AG09309 (cell line): ENCODE measurements around the gene INCENP.

ENCODE experiments used
- DNase-seq: peaks from one replicate; pipeline ENCODE4 v3.0.0-alpha.2; 2010; ENCODE audit warnings: low read depth
- H3K4me3 ChIP-seq: 2 replicates; pipeline ENCODE4 v1.5.1; 2011; ENCODE audit warnings: mild to moderate bottlenecking, low read depth, low read length, moderate library complexity; ENCODE audit not compliant: control insufficient read depth
- CTCF ChIP-seq: IDR thresholded peaks from 2 replicates; pipeline ENCODE4 v1.5.1; 2011; ENCODE audit warnings: mild to moderate bottlenecking, low read depth, low read length, inconsistent platforms; ENCODE audit not compliant: insufficient read depth, control insufficient read depth; ENCODE audit errors: missing control alignments

Gene INCENP

GRCh38 chr11:62088331-62088933 is 35.4 kb upstream of the INCENP start:
- no peak overlapping the region for H3K4me3 ChIP-seq
- no peak for TF ChIP-seq CTCF

GRCh38 chr11:62103141-62103540 is 20.7 kb upstream of the INCENP start:
- no peak overlapping the region for H3K4me3 ChIP-seq
- no peak for TF ChIP-seq CTCF
- DNase-seq: no peak

More at GRCh38 chr11:62088331-62088933, 35.4 kb upstream of the INCENP start:
- DNase-seq: no peak

- no peak for DNase-seq
- H3K4me3 ChIP-seq: no peak overlapping the region
- TF ChIP-seq CTCF: no peak
These were observed 19.8 kb upstream of the INCENP start for GRCh38 chr11:62103986-62104385.

- no peak for TF ChIP-seq CTCF
- peak; percentile 61 for DNase-seq
- H3K4me3 ChIP-seq: peak overlapping the region; percentile 21
These were observed 18.8 kb upstream of the INCENP start for GRCh38 chr11:62104816-62105653.

GRCh38 chr11:62105667-62106191 is 18.1 kb upstream of the INCENP start:
- no peak for TF ChIP-seq CTCF
- H3K4me3 ChIP-seq: peak overlapping the region; percentile 21
- DNase-seq: no peak

- TF ChIP-seq CTCF: peak; percentile 71
- DNase-seq: peak; percentile 46
- H3K4me3 ChIP-seq: no peak overlapping the region
These were observed 15.6 kb upstream of the INCENP start for GRCh38 chr11:62108017-62108750.
